Common myeloid progenitor, CD34-positive (primary cell): Measurements from ENCODE around the gene ICOS.
"Not testable (repeated sequence)": the region's sequence is repeated elsewhere in the genome, so short reads cannot be mapped to it uniquely, and the experiment has no call there.

Experiments
- CTCF ChIA-PET: fragments of 350-600 bp; sonication (Branson Sonifier 250); formaldehyde crosslinking; loops from one replicate; lab custom pipeline; 2021; ENCODE audit warnings: antibody characterized with exemption; lab: Charles Lee
- POLR2A ChIA-PET: fragments of 350-600 bp; sonication (Branson Sonifier 250); formaldehyde crosslinking; loops from one replicate; lab custom pipeline; 2021; ENCODE audit warnings: antibody characterized with exemption; lab: Charles Lee
- DNase-seq, 3 donors: peaks; one replicate each; pipeline versions ENCODE4 v3.0.0 to v3.0.0-alpha.2; 2013
- H3K27ac ChIP-seq, 2 experiments: 1 replicate in 1 of 2; 2 replicates in 1 of 2; pipeline ENCODE4 v1.7.0; 2013; ENCODE audit warnings: inconsistent platforms in 2 of 2, low read length in 2 of 2, mild to moderate bottlenecking in 2 of 2, low read depth in 1 of 2, moderate library complexity in 1 of 2; ENCODE audit not compliant: severe bottlenecking in 2 of 2, insufficient read depth in 1 of 2, poor library complexity in 1 of 2
- H3K27me3 ChIP-seq, 5 experiments: replicated peaks in 2 of 5; 1 replicate in 3 of 5; 2 replicates in 2 of 5; pipeline versions ENCODE4 v1.6.1 to v1.7.0; 2013; ENCODE audit warnings: low read length in 4 of 5, mild to moderate bottlenecking in 2 of 5, moderate library complexity in 2 of 5, inconsistent platforms in 1 of 5; ENCODE audit not compliant: insufficient read depth in 5 of 5, control insufficient read depth in 4 of 5
- H3K36me3 ChIP-seq, 4 experiments: 1 replicate in 2 of 4; 2 replicates in 2 of 4; pipeline versions ENCODE4 v1.6.1 to v1.7.0; 2013; ENCODE audit warnings: low read length in 3 of 4, control low read depth in 1 of 4, mild to moderate bottlenecking in 1 of 4; ENCODE audit not compliant: control insufficient read depth in 4 of 4, insufficient read depth in 4 of 4
- H3K4me1 ChIP-seq, 4 experiments: 1 replicate in 3 of 4; 2 replicates in 1 of 4; pipeline versions ENCODE4 v1.6.1 to v1.7.1; 2013; ENCODE audit warnings: low read length in 3 of 4, mild to moderate bottlenecking in 3 of 4, control low read depth in 1 of 4, inconsistent platforms in 1 of 4, moderate library complexity in 1 of 4; ENCODE audit not compliant: control insufficient read depth in 4 of 4, insufficient read depth in 4 of 4; ENCODE audit errors: control extremely low read depth in 1 of 4
- H3K4me3 ChIP-seq, 7 experiments: 1 replicate in 4 of 7; 2 replicates in 3 of 7; pipeline versions ENCODE4 v1.5.1 to v1.7.0; 2013; ENCODE audit warnings: mild to moderate bottlenecking in 7 of 7, low read length in 6 of 7, moderate library complexity in 6 of 7, inconsistent platforms in 2 of 7, low read depth in 2 of 7, control low read depth in 1 of 7; ENCODE audit not compliant: insufficient read depth in 4 of 7, control insufficient read depth in 1 of 7; ENCODE audit errors: extremely low read depth in 1 of 7
- H3K9me3 ChIP-seq, 5 experiments: 1 replicate in 4 of 5; 2 replicates in 1 of 5; pipeline versions ENCODE4 v1.6.1 to v1.7.1; 2013; ENCODE audit warnings: low read length in 4 of 5, mild to moderate bottlenecking in 2 of 5, inconsistent platforms in 1 of 5, low read depth in 1 of 5, moderate library complexity in 1 of 5; ENCODE audit not compliant: control insufficient read depth in 4 of 5, insufficient read depth in 2 of 5; ENCODE audit errors: control extremely low read depth in 1 of 5
- WGBS: methylation state at CpG from one replicate; pipeline ENCODE4 v1.1.5; 2013; ENCODE audit not compliant: insufficient coverage; 5-methylcytosine and 5-hydroxymethylcytosine counted together

The ICOS gene

DNA sequence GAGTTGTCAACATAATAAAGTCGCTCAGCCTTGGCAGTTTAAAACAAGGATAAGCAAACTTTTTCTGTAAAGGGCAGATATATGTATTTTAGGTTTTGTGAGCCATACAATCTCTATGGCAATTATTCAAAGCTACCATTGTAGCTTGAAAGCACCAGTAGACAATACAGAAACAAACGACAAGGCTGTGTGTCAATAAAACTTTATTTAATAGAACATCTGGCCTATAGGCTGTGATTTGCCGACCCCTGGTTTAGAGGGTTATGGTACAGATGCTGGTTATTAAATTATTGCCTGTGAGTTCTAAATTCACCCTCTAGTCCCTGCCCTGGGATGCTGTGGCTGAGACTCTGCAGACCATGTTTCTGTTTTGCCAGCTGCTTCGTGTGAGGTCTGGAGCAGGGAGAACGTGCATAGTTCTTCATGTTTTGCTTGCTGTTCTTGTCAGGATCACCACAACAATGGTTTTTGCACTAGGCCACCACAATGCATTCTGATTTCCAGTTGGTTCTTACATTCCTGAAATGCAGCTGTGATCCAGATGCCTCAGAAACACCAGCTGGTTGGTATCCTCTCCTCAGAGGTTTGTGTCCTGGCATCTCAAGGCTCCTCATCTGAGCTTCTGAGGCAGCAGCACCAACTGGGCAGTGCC, 46.6 kb downstream of the ICOS start:
- CTCF ChIA-PET, result interaction anchor here (0.7 to 1.0 kb wide), 3 partner anchors 10 to 84 kb away, joined by 3 read pairs; no protein-coding TSS in a partner anchor
- Histone ChIP-seq H3K4me1 (no peaks in the 10 kb centered on the region), H3K27me3 (peaks cover 0 to 4% (median 1%) of the 10 kb centered on the region in 5 experiments), H3K4me3 (no peak overlapping the region), H3K9me3 (no peaks in the 10 kb centered on the region), H3K36me3 (no peaks in the 10 kb centered on the region), H3K27ac (no peak overlapping the region)
- 97% methylated on average over 4 of the region's 5 CpGs for WGBS
- DNase-seq, result no peak
- POLR2A ChIA-PET, result no interaction called here

DNA sequence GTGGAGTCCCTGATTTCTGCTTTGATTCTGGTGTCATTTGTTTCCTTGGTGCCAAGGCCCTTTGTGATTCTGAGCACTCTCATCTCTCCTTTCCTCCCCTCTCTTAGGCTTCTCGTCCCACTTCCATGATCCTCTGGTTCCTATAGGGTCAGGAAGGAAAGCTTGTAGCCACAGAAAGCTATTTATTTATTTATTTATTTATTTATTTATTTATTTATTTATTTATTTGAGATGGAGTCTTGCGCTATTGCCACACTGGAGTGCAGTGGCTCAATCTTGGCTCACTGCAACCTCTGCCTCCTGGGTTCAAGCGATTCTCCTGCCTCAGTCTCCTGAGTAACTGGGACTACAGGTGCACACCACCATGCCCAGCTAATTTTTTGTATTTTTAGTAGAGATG, 49.4 kb downstream of the ICOS start:
- WGBS, result no CpG with 5 or more reads among the region's 3 CpGs
- H3K9me3 ChIP-seq, H3K27ac ChIP-seq, CTCF ChIA-PET, DNase-seq, H3K4me3 ChIP-seq, H3K27me3 ChIP-seq, H3K36me3 ChIP-seq, POLR2A ChIA-PET: not testable (repeated sequence)
- H3K4me1 ChIP-seq, result peaks cover 0 to 18% (median 7%) of the 10 kb centered on the region in 4 experiments

DNA sequence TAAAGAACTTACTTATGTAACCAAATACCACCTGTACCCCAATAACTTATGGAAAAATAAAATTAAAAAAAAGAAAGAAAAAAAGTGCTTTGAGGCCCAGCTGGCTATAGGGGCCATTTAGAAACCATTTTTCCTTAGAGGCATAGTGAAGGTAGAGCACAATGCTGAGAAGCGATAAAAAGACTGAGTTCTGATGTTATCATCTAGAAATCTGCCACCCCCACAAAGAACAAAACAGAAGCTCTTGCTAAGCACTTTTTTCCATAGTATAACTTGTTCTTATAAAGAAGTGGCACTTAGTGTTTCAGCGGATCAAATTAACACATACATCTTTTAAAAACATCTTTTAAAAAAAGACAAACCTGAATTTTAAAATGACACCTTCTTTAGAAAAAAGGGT, 51.4 kb downstream of the ICOS start:
- Histone ChIP-seq H3K27me3 (peaks cover 0 to 4% (median 1%) of the 10 kb centered on the region in 5 experiments), H3K27ac (no peak overlapping the region), H3K9me3 (no peaks in the 10 kb centered on the region), H3K36me3 (no peaks in the 10 kb centered on the region), H3K4me3 (no peak overlapping the region), H3K4me1 (peaks cover 0 to 18% (median 7%) of the 10 kb centered on the region in 4 experiments)
- no CpG with 5 or more reads among the region's 2 CpGs for WGBS
- POLR2A ChIA-PET, result no interaction called here
- CTCF ChIA-PET, result no interaction called here
- no peak for DNase-seq

DNA sequence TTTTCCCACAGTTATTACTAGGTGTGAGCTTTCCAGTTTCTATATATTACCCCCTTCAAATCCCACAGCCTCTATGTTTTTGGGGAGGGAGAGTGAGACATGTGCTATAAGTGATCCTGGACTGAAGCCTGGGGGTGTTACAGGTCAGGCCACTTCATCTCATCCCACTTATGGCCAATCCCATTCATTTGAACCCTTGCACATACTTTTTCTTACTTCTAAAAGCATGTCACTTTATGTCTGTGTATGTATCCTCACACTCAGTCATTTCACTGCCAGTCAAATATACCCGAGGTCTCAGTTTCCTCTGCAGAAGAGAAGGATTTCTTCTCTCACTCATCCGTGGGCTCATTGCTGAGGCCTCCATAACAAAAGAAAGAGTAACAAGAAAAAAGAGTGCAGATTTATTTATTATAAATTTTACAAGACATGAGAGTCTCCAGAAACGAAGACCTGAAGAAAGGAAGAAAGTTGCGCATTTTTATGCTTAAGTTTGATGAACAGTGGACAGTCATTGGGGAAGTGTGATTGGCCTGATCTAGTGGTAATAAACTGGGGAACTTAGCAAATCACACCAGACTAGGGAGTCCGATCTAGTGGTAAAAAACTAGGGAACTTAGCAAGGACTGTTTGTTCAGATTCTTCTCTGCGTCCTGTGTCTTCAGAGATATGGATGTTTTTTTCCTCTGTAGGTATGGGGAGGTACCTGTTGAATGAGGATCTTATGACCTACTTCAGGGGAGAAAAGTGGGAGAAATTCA, 52.1 kb downstream of the ICOS start:
- 100% methylated on average over 2 of the region's 6 CpGs for WGBS
- Histone ChIP-seq H3K27ac (no peak overlapping the region), H3K4me3 (no peak overlapping the region), H3K4me1 (peaks cover 0 to 18% (median 7%) of the 10 kb centered on the region in 4 experiments), H3K9me3 (no peaks in the 10 kb centered on the region), H3K27me3 (peaks cover 0 to 1% (median 0%) of the 10 kb centered on the region in 5 experiments), H3K36me3 (no peaks in the 10 kb centered on the region)
- no peak for DNase-seq
- CTCF ChIA-PET, result no interaction called here
- POLR2A ChIA-PET, result no interaction called here

DNA sequence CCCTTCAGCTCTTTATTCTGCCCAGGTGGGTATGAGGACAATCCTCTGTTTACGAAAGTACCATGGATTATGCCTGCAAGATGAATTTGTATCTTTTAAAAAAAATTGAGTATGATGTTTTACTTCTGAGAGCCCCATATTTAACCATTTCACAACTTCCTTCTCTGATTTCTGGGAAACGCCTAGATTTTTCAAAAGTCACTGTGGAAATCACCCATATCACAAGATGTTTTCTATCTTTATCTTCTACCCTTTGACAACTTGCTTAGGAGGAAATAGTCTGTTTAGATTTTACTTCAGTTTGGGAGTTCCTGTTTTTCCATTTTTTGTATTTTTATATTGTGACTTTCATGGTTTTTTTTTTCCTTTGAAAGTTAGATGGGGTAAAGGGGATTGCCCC, 53.0 kb downstream of the ICOS start:
- no peaks in the 10 kb centered on the region for H3K27me3 ChIP-seq
- peaks cover 0 to 18% (median 7%) of the 10 kb centered on the region in 4 experiments for H3K4me1 ChIP-seq
- no peaks in the 10 kb centered on the region for H3K36me3 ChIP-seq
- peak in 2 of 3 donors; percentile 1 to 5 for DNase-seq
- no peaks in the 10 kb centered on the region for H3K9me3 ChIP-seq
- WGBS, result no CpG with 5 or more reads among the region's 2 CpGs
- CTCF ChIA-PET, result no interaction called here
- H3K4me3 ChIP-seq, result no peak overlapping the region
- POLR2A ChIA-PET, result no interaction called here
- no peak overlapping the region for H3K27ac ChIP-seq

DNA sequence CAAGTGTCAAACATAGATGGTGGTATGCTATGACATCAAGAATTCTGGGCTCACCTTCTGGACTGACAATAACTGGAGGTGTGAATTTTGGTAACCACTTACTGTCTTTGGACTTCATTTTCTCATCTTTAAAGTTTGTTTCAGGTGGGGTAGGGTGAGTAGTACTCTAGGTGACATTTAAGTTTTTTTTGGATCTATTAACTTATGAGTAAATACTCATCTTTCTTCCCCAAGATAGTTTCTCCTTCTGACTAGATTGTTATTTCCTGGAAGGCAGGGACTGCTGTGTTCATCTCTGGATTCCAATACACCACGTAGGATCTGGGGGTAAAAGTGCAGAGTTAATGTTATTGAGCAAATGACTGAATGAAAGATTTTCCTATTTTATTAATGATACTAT, 55.9 kb downstream of the ICOS start:
- CTCF ChIA-PET, result no interaction called here
- POLR2A ChIA-PET, result no interaction called here
- Histone ChIP-seq H3K9me3 (no peaks in the 10 kb centered on the region), H3K4me1 (peaks cover 0 to 18% (median 7%) of the 10 kb centered on the region in 4 experiments), H3K27me3 (no peaks in the 10 kb centered on the region), H3K27ac (no peak overlapping the region), H3K36me3 (no peaks in the 10 kb centered on the region), H3K4me3 (no peak overlapping the region)
- no CpG with 5 or more reads among the region's 1 CpG for WGBS
- DNase-seq, result no peak

DNA sequence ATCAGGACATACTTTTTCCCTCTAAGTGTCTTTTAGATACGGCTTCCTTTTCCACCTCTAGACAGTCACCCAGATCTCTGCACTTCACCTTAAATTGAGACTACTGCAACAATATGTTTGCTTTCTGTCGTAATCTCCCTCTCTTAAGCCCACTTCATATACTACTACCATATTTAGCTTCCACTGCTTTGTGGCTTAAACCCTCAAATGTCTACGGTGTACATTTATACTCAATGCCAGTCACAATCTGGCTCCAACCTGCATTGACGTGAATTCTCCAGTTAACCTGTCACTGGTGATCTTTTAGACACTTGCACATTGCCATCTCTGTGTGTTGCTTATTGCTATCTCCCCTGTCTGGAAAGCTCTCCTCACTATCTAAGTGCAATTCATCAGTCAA, 56.4 kb downstream of the ICOS start:
- CTCF ChIA-PET, result interaction anchor here (1.2 kb wide), 1 partner anchor 10 kb away, joined by 3 read pairs; no protein-coding TSS in a partner anchor
- Histone ChIP-seq H3K9me3 (no peaks in the 10 kb centered on the region), H3K4me3 (no peak overlapping the region), H3K36me3 (no peaks in the 10 kb centered on the region), H3K27ac (no peak overlapping the region), H3K27me3 (no peaks in the 10 kb centered on the region), H3K4me1 (peaks cover 0 to 18% (median 7%) of the 10 kb centered on the region in 4 experiments)
- WGBS, result 100% methylated on average over 4 of the region's 4 CpGs
- POLR2A ChIA-PET, result no interaction called here
- DNase-seq, result no peak
